A673 (cell line): ENCODE results near the gene TERB1. TPM values are rescaled to one million over a fixed set of nuclear protein-coding genes. Genes with fewer than 3 reads are reported as not detected.

Source experiments
- BruUV-seq: library from RNA; stranded (reverse); fragments of 400-500 nt; replicated peaks from 2 replicates; lab custom pipeline; 2021; lab: Mats Ljungman, UMichigan
- CTCF ChIA-PET: fragments of 300-600 bp; sonication (Branson Sonifier 250); formaldehyde crosslinking; loops from one replicate; lab custom pipeline; 2022; ENCODE audit warnings: antibody characterized with exemption; lab: Charles Lee
- POLR2A ChIA-PET: fragments of 300-600 bp; sonication (Branson Sonifier 250); formaldehyde crosslinking; loops from one replicate; lab custom pipeline; 2022; ENCODE audit warnings: antibody characterized with exemption; ENCODE audit not compliant: low non-redundant PET; lab: Charles Lee
- DNase-seq: peaks from one replicate; pipeline ENCODE4 v3.0.0-alpha.2; 2015; ENCODE audit warnings: low spot score
- H3K27ac ChIP-seq: fragments of 200-600 bp; sonication (generic); 2 replicates; pipeline ENCODE4 v1.5.1; 2016; ENCODE audit warnings: mixed run types, low read depth, mild to moderate bottlenecking, mixed read lengths, antibody characterized with exemption, low read length; ENCODE audit not compliant: poor library complexity, severe bottlenecking
- H3K27me3 ChIP-seq: fragments of 200-600 bp; sonication (generic); replicated peaks from 2 replicates; pipeline ENCODE4 v1.6.1; 2017; ENCODE audit warnings: mixed run types, low read depth, mild to moderate bottlenecking, mixed read lengths, antibody characterized with exemption, low read length; ENCODE audit not compliant: insufficient read depth, poor library complexity
- H3K36me3 ChIP-seq: fragments of 200-600 bp; sonication (generic); 2 replicates; pipeline ENCODE4 v1.6.1; 2016; ENCODE audit warnings: mixed run types, mild to moderate bottlenecking, mixed read lengths, antibody characterized with exemption, low read length; ENCODE audit not compliant: insufficient read depth, poor library complexity, severe bottlenecking
- H3K4me1 ChIP-seq: fragments of 200-600 bp; sonication (generic); 2 replicates; pipeline ENCODE4 v1.6.1; 2017; ENCODE audit warnings: mixed run types, mild to moderate bottlenecking, mixed read lengths, antibody characterized with exemption, low read length; ENCODE audit not compliant: insufficient read depth, poor library complexity, severe bottlenecking
- H3K4me3 ChIP-seq: fragments of 200-600 bp; sonication (generic); 2 replicates; pipeline ENCODE4 v1.5.1; 2016; ENCODE audit warnings: low read depth, mixed run types, mild to moderate bottlenecking, mixed read lengths, low read length; ENCODE audit not compliant: poor library complexity, severe bottlenecking
- H3K9me3 ChIP-seq: fragments of 200-600 bp; sonication (generic); 2 replicates; pipeline ENCODE4 v1.6.1; 2016; ENCODE audit warnings: mixed run types, low read depth, mild to moderate bottlenecking, mixed read lengths, antibody characterized with exemption, low read length; ENCODE audit not compliant: poor library complexity, severe bottlenecking
- CTCF ChIP-seq: fragments of 300-800, 200-600 bp; sonication (generic); conservative IDR thresholded peaks from 2 replicates; pipeline ENCODE4 v1.5.1; 2017; ENCODE audit warnings: low read depth, mild to moderate bottlenecking, antibody characterized with exemption, low read length, moderate library complexity, mixed read lengths
- EZH2 ChIP-seq: fragments of 200-600 bp; sonication (generic); IDR thresholded peaks from 2 replicates; pipeline ENCODE4 v1.6.1; 2017; ENCODE audit warnings: borderline replicate concordance, low read depth, mild to moderate bottlenecking, mixed read lengths, antibody characterized with exemption, low read length; ENCODE audit not compliant: poor library complexity, severe bottlenecking
- intact Hi-C: fragments of 100-400 bp; cut with micrococcal nuclease; formaldehyde crosslinking; loops from one replicate; pipeline ENCODE4 v1.10.0; 2022; ENCODE audit not compliant: unreplicated experiment
- total RNA-seq: library from RNA; stranded (reverse); gene quantifications from 2 replicates; pipeline ENCODE4 v1.2.3, GENCODE V29; 2021

TERB1 gene
- total RNA-seq, 1 experiment from 2014 or later, result not detected

GRCh38 chr16:66713076-66713475 lies 88.3 kb downstream of the TERB1 start:
- Histone ChIP-seq H3K27ac (no peak overlapping the region), H3K4me1 (no peaks in the 10 kb centered on the region), H3K4me3 (no peak overlapping the region), H3K9me3 (no peaks in the 10 kb centered on the region), H3K27me3 (no peaks in the 10 kb centered on the region), H3K36me3 (no peaks in the 10 kb centered on the region)
- intact Hi-C loops, result no loop called here
- ChIA-PET CTCF (interaction anchor here (0.8 kb wide), 1 partner anchor 95 kb away, joined by 4 read pairs; no protein-coding TSS in a partner anchor), POLR2A (no interaction called here)
- no peak for DNase-seq
- TF ChIP-seq EZH2 (no peak), CTCF (no peak)
- BruUV-seq, result no TSS peak

GRCh38 chr16:66712512-66712911 lies 88.9 kb downstream of the TERB1 start:
- Histone ChIP-seq H3K27ac (no peak overlapping the region), H3K4me1 (no peaks in the 10 kb centered on the region), H3K27me3 (no peaks in the 10 kb centered on the region), H3K36me3 (no peaks in the 10 kb centered on the region), H3K4me3 (no peak overlapping the region), H3K9me3 (no peaks in the 10 kb centered on the region)
- ChIA-PET POLR2A (no interaction called here), CTCF (no interaction called here)
- intact Hi-C loops, result no loop called here
- BruUV-seq, result no TSS peak
- no peak for DNase-seq
- TF ChIP-seq EZH2 (no peak), CTCF (no peak)

- BruUV-seq, result no TSS peak
- no peaks in the 10 kb centered on the region for H3K36me3 ChIP-seq
- H3K4me3 ChIP-seq, result no peak overlapping the region
- no peaks in the 10 kb centered on the region for H3K27me3 ChIP-seq
- intact Hi-C loops, result no loop called here
- DNase-seq, result no peak
- H3K4me1 ChIP-seq, result no peaks in the 10 kb centered on the region
- no peak overlapping the region for H3K27ac ChIP-seq
- CTCF ChIA-PET, result no interaction called here
- no peaks in the 10 kb centered on the region for H3K9me3 ChIP-seq
- TF ChIP-seq CTCF (no peak), EZH2 (no peak)
- POLR2A ChIA-PET, result no interaction called here
Observed at GRCh38 chr16:66711581-66711980, 89.8 kb downstream of the TERB1 start.
